Mucosa of rectum (tissue), 2 donors: ENCODE data around the gene GBP6.
"Not testable (repeated sequence)": the region's sequence is repeated elsewhere in the genome, so short reads cannot be mapped to it uniquely, and the experiment has no call there.

Experiments used
- H3K27ac ChIP-seq, 2 donors: one replicate each; pipeline ENCODE4 v1.7.0; 2013; ENCODE audit warnings: inconsistent platforms in 2 of 2, low read depth in 2 of 2, low read length in 2 of 2
- H3K27me3 ChIP-seq, 2 donors: one replicate each; pipeline ENCODE4 v1.7.0; 2013; ENCODE audit warnings: low read length in 2 of 2; ENCODE audit not compliant: control insufficient read depth in 2 of 2, insufficient read depth in 2 of 2
- H3K36me3 ChIP-seq, 2 donors: one replicate each; pipeline ENCODE4 v1.7.0; 2013; ENCODE audit warnings: low read length in 2 of 2; ENCODE audit not compliant: control insufficient read depth in 2 of 2, insufficient read depth in 2 of 2
- H3K4me1 ChIP-seq, 2 donors: one replicate each; pipeline ENCODE4 v1.7.0; 2013; ENCODE audit warnings: low read length in 2 of 2, mild to moderate bottlenecking in 1 of 2; ENCODE audit not compliant: control insufficient read depth in 2 of 2, insufficient read depth in 2 of 2
- H3K4me3 ChIP-seq, 2 donors: one replicate each; pipeline ENCODE4 v1.7.0; 2013; ENCODE audit warnings: low read length in 2 of 2
- H3K9ac ChIP-seq, 2 donors: one replicate each; pipeline ENCODE4 v1.7.0; 2013; ENCODE audit warnings: low read length in 2 of 2, low read depth in 1 of 2, mild to moderate bottlenecking in 1 of 2
- H3K9me3 ChIP-seq, 2 donors: one replicate each; pipeline ENCODE4 v1.7.0; 2013; ENCODE audit warnings: low read length in 2 of 2; ENCODE audit not compliant: control insufficient read depth in 2 of 2
- donor health status: healthy.
- donor health status: Normal muscosa, but diverticular disease.

GBP6 gene

DNA sequence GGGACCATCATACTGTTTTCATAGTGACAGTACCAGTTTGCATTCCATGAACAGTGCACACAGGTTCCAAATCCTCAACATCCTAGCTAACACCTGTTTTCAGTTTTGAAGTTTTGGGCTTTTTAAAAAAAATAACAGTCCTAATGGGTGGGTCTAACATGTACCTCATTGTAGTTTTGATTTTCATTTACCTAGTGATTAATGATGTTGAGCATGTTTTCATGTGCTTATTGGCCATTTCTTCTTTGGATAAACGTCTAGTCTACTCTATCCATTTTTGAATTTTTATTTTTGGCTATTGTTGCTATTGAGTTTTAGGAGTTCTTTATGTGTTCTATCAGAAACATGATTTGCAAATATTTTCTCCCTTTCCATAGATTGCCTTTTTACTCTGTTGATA lies 3.4 kb downstream of the GBP6 start:
- Histone ChIP-seq H3K9ac (no peak overlapping the region), H3K36me3 (no peaks in the 10 kb centered on the region), H3K4me1 (no peaks in the 10 kb centered on the region)

DNA sequence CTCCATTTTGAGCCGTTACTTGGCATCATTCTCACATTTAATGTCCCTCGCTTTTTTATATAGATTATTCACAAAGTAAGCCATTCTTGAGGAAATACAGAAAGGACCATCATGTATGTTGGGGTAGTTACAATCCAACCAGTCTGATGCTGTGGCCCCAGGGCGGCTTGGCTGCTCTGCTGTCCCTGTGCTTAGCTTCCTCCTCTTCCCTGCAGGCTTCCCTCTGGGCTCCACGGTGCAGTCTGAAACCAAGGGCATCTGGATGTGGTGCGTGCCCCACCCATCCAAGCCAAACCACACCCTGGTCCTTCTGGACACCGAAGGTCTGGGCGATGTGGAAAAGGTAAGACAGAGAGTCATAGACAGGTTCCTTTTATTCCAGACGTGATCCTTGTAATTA lies 5.5 kb downstream of the GBP6 start:
- no peak overlapping the region for H3K27ac ChIP-seq
- no peaks in the 10 kb centered on the region for H3K9me3 ChIP-seq
- H3K36me3 ChIP-seq: no peaks in the 10 kb centered on the region
- H3K4me3 ChIP-seq: no peak overlapping the region
- no peaks in the 10 kb centered on the region for H3K27me3 ChIP-seq
- H3K9ac ChIP-seq: no peak overlapping the region
- H3K4me1 ChIP-seq: no peaks in the 10 kb centered on the region

More for the DNA sequence above, 3.4 kb downstream of the GBP6 start:
- no peaks in the 10 kb centered on the region for H3K27me3 ChIP-seq
- H3K9me3 ChIP-seq: no peaks in the 10 kb centered on the region
- H3K4me3 ChIP-seq: no peak overlapping the region
- H3K27ac ChIP-seq: no peak overlapping the region

DNA sequence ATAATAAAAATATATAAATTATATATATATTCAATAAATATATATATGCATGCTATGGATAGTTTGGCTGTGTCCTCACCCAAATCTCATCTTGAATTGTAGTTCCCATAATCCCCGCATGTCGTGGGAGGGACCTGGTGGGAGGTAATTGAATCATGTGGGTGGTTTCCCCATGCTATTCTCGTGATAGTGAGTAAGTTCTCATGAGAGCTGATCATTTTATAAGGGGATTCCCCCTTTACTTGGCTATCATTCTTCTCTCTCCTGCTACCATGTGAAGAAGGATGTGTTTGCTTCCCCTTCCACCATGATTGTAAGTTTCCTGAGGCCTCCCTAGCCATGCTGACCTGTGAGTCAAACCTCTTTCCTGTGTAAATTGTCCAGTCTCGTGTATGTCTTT lies 10.0 kb downstream of the GBP6 start:
- H3K4me3 ChIP-seq, H3K4me1 ChIP-seq, H3K27ac ChIP-seq, H3K9me3 ChIP-seq, H3K36me3 ChIP-seq, H3K27me3 ChIP-seq, H3K9ac ChIP-seq: not testable (repeated sequence)

DNA sequence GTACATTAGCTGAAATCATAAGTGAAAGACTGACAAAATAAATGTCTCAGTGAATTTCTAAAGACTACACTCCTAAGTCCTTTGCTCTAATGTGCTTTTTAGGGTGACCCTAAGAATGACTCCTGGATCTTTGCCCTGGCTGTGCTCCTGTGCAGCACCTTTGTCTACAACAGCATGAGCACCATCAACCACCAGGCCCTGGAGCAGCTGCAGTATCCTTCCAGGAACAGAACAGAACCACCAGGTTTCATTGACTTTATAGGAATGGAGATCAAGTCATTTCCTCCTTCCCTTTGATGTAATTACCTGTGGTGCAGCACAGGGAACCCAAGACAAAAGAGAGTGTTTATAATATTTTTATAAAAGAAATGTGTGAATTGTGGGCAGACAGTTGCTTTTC lies 14.1 kb downstream of the GBP6 start:
- no peaks in the 10 kb centered on the region for H3K36me3 ChIP-seq
- H3K4me3 ChIP-seq: no peak overlapping the region
- H3K9me3 ChIP-seq: no peaks in the 10 kb centered on the region
- no peaks in the 10 kb centered on the region for H3K4me1 ChIP-seq
- no peak overlapping the region for H3K9ac ChIP-seq
- H3K27me3 ChIP-seq: no peaks in the 10 kb centered on the region
- H3K27ac ChIP-seq: no peak overlapping the region

DNA sequence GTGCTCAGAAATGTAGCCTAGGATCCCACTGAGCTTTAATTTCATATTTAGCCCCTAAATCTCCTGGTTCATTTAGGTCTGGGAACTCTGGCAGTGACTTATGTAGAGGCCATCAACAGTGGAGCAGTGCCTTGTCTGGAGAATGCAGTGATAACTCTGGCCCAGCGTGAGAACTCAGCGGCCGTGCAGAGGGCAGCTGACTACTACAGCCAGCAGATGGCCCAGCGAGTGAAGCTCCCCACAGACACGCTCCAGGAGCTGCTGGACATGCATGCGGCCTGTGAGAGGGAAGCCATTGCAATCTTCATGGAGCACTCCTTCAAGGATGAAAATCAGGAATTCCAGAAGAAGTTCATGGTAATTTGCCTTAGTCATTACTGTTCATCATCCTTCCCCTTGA lies 17.8 kb downstream of the GBP6 start:
- Histone ChIP-seq H3K36me3 (no peaks in the 10 kb centered on the region), H3K4me3 (no peak overlapping the region), H3K4me1 (no peaks in the 10 kb centered on the region), H3K9me3 (no peaks in the 10 kb centered on the region), H3K27ac (no peak overlapping the region), H3K9ac (no peak overlapping the region), H3K27me3 (no peaks in the 10 kb centered on the region)

DNA sequence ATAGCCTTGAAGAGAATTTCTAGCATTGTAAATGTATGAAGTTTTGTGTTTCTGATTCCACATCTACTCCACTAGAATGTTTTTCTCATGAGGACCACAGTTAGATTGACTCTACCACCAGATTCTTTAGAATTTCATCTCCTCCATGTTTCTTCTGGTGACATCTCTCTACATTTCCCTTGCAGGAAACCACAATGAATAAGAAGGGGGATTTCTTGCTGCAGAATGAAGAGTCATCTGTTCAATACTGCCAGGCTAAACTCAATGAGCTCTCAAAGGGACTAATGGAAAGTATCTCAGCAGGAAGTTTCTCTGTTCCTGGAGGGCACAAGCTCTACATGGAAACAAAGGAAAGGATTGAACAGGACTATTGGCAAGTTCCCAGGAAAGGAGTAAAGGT lies 18.6 kb downstream of the GBP6 start:
- Histone ChIP-seq H3K9ac (no peak overlapping the region), H3K27ac (no peak overlapping the region), H3K27me3 (no peaks in the 10 kb centered on the region), H3K9me3 (no peaks in the 10 kb centered on the region), H3K36me3 (no peaks in the 10 kb centered on the region), H3K4me1 (no peaks in the 10 kb centered on the region), H3K4me3 (no peak overlapping the region)

DNA sequence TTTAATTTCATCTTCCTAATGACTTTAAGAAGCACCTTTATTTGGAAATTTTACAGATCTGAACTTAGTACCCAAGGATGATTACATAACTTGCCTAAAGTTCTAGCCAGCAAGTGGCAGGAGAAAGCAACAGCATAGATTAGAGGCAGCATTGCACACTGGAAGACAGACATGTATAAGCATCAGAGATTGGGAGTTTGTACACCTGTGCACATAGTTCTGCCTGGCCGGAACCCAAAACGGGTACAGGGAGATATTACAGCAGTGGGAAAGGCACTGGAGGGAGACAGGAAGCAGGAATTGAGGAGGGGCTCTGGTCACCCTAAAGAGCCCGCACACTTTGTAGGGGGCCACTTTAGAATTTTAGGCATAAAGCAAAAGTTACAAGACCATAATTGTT lies 19.3 kb downstream of the GBP6 start:
- Histone ChIP-seq H3K4me3 (no peak overlapping the region), H3K9ac (no peak overlapping the region), H3K9me3 (no peaks in the 10 kb centered on the region), H3K27me3 (no peaks in the 10 kb centered on the region), H3K4me1 (no peaks in the 10 kb centered on the region), H3K36me3 (no peaks in the 10 kb centered on the region), H3K27ac (no peak overlapping the region)

DNA sequence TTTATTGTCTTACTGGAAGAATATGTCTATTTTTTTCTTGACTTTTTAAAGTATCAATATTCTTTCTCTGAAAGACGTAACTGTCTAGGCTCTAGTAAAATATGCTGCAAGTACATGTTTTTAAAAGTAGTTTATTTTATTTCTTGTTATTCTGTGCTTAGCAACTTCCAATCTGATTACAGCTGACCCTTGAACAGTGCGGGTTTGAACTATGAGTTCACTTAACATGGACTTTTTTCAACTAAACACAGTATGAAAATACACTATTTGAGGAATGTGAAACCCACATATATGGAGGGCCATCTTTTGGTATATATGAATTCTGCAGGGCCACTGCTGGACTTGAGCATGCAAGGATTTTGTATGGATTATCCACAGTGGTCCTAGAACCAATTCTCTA lies 26.8 kb downstream of the GBP6 start:
- no peaks in the 10 kb centered on the region for H3K27me3 ChIP-seq
- no peak overlapping the region for H3K9ac ChIP-seq
- no peaks in the 10 kb centered on the region for H3K4me1 ChIP-seq
- no peak overlapping the region for H3K4me3 ChIP-seq
- no peaks in the 10 kb centered on the region for H3K36me3 ChIP-seq
- H3K9me3 ChIP-seq: no peaks in the 10 kb centered on the region
- H3K27ac ChIP-seq: no peak overlapping the region

DNA sequence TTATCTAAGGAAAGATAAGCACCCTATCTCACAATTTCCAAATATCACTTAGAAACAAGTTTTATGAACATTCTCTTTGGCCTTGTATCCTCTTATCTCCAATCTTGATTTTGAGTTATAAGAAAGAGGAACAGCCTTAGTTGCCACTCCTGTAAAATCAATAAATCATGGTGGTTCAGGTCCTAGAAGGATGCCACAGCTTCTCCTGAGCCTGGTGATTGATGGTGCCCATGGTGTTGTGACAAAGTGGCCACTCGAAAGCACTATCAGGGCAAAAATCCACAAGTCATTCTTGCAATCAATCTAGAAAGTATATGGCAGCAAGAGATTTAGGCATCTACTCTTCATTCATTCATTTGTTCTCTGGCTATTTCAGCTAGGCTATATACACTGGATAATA lies 27.8 kb downstream of the GBP6 start:
- Histone ChIP-seq H3K4me1 (no peaks in the 10 kb centered on the region), H3K27ac (no peak overlapping the region)

DNA sequence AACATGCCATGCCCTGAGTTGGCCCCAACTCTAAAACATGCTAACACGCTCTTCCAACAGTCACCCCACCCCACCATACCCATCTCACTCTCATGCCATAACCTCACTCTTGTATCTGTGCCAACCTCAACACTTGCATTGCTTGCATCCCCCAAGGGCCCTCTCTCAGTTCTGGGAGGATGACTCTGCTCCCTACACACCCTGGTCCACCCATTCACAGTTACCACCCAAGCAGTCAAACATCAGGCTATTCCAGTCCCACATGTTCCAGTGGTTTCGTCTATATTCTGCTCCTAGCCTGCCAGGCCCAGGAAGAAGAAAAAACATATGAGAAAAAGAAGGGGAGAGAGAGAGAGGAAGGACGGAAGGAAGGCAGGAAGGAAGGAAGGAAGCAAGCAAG lies 31.0 kb downstream of the GBP6 start:
- H3K4me1 ChIP-seq: no peaks in the 10 kb centered on the region
- no peaks in the 10 kb centered on the region for H3K9me3 ChIP-seq
- no peak overlapping the region for H3K9ac ChIP-seq
- H3K27me3 ChIP-seq: no peaks in the 10 kb centered on the region
- no peak overlapping the region for H3K4me3 ChIP-seq
- H3K27ac ChIP-seq: no peak overlapping the region
- no peaks in the 10 kb centered on the region for H3K36me3 ChIP-seq

More for the DNA sequence above, 27.8 kb downstream of the GBP6 start:
- H3K4me3 ChIP-seq: no peak overlapping the region
- no peaks in the 10 kb centered on the region for H3K9me3 ChIP-seq
- no peak overlapping the region for H3K9ac ChIP-seq
- no peaks in the 10 kb centered on the region for H3K27me3 ChIP-seq
- no peaks in the 10 kb centered on the region for H3K36me3 ChIP-seq

DNA sequence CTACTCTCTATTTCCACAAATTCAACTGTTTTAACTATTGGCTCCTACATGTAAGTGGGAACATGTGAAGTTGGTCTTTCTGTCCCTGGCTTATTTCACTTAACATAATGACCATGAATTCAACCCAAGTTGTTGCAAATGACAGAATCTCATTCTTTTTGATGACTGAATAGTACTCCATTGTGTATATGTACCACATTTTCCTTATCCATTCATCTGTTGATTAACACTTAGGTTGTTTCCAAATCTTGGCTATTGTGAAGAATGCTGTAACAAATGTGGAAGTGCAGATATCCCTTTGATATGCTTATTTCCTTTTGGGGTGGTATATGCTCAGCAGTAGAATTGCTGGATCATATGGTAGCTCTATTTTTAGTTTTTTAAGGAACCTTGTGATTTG lies 33.0 kb downstream of the GBP6 start:
- H3K9me3 ChIP-seq: no peaks in the 10 kb centered on the region
- H3K4me1 ChIP-seq: no peaks in the 10 kb centered on the region
- H3K36me3 ChIP-seq: no peaks in the 10 kb centered on the region
- H3K27me3 ChIP-seq: no peaks in the 10 kb centered on the region
- no peak overlapping the region for H3K9ac ChIP-seq
- no peak overlapping the region for H3K4me3 ChIP-seq
- H3K27ac ChIP-seq: no peak overlapping the region
